GM12892 (cell line): ENCODE data around the gene KIR2DL3.
"Not testable (repeated sequence)": the region's sequence is repeated elsewhere in the genome, so short reads cannot be mapped to it uniquely, and the experiment has no call there.

Experiments used
- POLR2AphosphoS5 ChIP-seq: IDR thresholded peaks from 2 replicates; pipeline ENCODE4 v1.6.1; 2011; ENCODE audit warnings: low read depth, low read length, control low read depth
- TAF1 ChIP-seq: IDR thresholded peaks from 2 replicates; pipeline ENCODE4 v1.6.1; 2011; ENCODE audit warnings: low read depth, mild to moderate bottlenecking, control low read depth, low read length, borderline replicate concordance

DNA sequence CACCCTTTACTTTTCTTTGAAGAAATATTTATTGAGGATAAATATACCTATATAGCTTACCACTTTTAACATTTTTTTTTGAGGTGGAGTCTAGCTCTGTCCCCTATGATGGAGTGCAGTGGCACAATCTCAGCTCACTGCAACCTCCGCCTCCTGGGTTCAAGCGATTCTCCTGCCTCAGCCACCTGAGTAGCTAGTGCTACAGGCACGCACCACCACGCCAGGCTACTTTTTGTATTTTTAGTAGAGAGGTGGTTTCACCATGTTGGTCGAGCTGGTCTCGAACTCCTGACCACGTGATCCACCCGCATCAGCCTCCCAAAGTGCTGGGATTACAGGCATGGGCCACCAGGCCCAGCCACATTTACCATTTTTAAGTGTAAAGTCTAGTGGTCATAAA, 37.5 kb downstream of the KIR2DL3 start:
- TF ChIP-seq TAF1, POLR2AphosphoS5: not testable (repeated sequence)
